Measurements from ENCODE around the gene CARNS1.

CARNS1 gene

DNA sequence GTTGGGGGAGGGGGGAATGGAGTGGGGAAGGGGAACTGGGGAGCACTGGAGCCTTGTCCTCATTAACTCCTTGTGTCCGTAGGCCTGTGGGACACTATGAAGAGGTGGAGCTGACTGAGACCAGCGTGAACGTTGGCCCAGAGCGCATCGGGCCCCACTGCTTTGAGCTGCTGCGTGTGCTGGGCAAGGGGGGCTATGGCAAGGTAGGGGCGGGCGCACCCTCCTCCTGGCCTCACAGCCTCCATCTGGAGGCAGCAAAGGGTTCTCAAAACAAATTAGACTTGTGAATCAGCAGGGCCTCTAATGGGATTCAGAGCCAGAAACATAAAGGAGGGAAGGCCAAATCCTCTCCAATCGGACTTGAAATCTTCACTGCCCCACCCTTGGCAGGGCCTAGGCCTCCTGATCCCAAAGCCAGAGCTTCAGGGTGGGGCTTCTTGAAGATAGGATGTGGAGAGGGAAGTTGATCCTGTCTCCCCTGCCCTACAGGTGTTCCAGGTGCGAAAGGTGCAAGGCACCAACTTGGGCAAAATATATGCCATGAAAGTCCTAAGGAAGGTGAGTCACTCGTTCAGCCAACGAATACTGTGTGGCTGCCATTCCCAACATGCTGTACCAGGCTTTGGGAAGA is 13.7 kb downstream of the CARNS1 start:
- DNase-seq (ENCODE audit: extremely low spot score) = no peak
- TF ChIP-seq FOXK2 (IDR thresholded peaks at IDR 0.05) (no peak), FOXA1 (IDR thresholded peaks at IDR 0.05) (no peak), FOXM1 (IDR thresholded peaks at IDR 0.05; ENCODE audit: borderline replicate concordance) (no peak), BHLHE40 (IDR thresholded peaks at IDR 0.05; ENCODE audit: borderline replicate concordance) (no peak), LEF1 (IDR thresholded peaks at IDR 0.05; ENCODE audit: borderline replicate concordance) (no peak), TARDBP (IDR thresholded peaks at IDR 0.05) (no peak), SP1 (IDR thresholded peaks at IDR 0.05) (no peak), ZNF384 (IDR thresholded peaks at IDR 0.05) (no peak), CTBP1 (IDR thresholded peaks at IDR 0.05; ENCODE audit: borderline replicate concordance) (no peak), ARNT (IDR thresholded peaks at IDR 0.05) (no peak), SUZ12 (IDR thresholded peaks at IDR 0.05) (no peak), NFRKB (IDR thresholded peaks at IDR 0.05) (no peak), ELF4 (IDR thresholded peaks at IDR 0.05) (no peak), L3MBTL2 (conservative IDR thresholded peaks at IDR 0.05) (no peak)
- TF ChIP-seq, protein P1, sequence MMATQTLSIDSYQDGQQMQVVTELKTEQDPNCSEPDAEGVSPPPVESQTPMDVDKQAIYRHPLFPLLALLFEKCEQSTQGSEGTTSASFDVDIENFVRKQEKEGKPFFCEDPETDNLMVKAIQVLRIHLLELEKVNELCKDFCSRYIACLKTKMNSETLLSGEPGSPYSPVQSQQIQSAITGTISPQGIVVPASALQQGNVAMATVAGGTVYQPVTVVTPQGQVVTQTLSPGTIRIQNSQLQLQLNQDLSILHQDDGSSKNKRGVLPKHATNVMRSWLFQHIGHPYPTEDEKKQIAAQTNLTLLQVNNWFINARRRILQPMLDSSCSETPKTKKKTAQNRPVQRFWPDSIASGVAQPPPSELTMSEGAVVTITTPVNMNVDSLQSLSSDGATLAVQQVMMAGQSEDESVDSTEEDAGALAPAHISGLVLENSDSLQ (IDR thresholded peaks at IDR 0.05) = no peak
- POLR2A ChIA-PET = interaction anchor here (1.2 to 3.2 kb wide), 12 partner anchors 9 to 62 kb away, joined by 3 to 12 read pairs (median 6); partner anchors contain the start of genes CORO1B, PPP1CA, RAD9A and TMEM134
- CTCF ChIA-PET = no interaction called here

GRCh38 chr11:67429722-67430121 is 14.2 kb downstream of the CARNS1 start:
- ChIA-PET CTCF (no interaction called here), POLR2A (interaction anchor here (1.2 to 3.2 kb wide), 6 partner anchors 8 to 39 kb away, joined by 4 to 12 read pairs (median 8); partner anchors contain the start of genes PPP1CA and TMEM134)
- TF ChIP-seq FOXK2 (IDR thresholded peaks at IDR 0.05) (no peak), ARNT (IDR thresholded peaks at IDR 0.05) (no peak), NFRKB (IDR thresholded peaks at IDR 0.05) (no peak), BHLHE40 (IDR thresholded peaks at IDR 0.05; ENCODE audit: borderline replicate concordance) (no peak), TARDBP (IDR thresholded peaks at IDR 0.05) (no peak), ELF4 (IDR thresholded peaks at IDR 0.05) (no peak), LEF1 (IDR thresholded peaks at IDR 0.05; ENCODE audit: borderline replicate concordance) (no peak)
- DNase-seq (ENCODE audit: extremely low spot score) = no peak

DNA sequence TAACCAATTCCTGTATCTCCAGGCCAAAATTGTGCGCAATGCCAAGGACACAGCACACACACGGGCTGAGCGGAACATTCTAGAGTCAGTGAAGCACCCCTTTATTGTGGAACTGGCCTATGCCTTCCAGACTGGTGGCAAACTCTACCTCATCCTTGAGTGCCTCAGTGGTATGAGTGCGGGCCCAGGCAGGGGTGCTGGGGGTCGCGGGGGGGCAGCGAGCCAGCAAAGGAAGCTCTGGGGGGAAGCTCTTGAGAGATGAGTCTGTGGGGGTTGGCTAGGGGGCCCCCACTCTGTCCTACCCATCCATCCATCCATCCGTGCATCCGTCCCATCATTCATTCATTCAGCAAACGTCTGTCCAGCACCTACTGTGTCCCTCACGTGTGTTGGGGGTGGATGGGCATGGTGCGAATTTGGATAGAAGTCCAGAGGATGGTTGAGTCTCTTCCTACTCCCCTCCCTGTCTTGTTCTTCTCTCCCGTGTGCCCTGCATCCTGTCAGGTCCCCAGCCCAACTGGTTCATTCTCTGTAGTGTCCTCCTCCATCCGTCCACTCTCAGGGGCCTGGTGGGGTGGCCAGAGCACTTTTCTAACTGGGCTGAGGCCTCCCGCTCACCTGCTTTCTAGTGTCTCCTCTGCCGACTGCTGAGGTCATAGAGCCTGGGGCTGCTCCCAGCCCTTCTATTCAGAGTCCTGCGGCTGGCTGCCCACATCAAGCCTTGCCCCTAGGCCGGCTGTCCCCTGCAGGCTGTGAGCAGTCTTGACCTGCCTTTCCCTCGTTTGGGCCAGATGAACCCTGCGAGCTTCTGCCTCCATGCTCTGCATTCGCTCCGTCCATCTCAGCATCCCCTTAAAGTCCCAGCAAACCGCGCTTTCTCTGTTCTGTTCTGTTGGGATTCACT is 16.1 kb downstream of the CARNS1 start:
- CTCF ChIA-PET = interaction anchor here (0.6 to 0.7 kb wide), 2 partner anchors 11 to 177 kb away, joined by 3 to 7 read pairs; no protein-coding TSS in a partner anchor
- DNase-seq (ENCODE audit: extremely low spot score) = no peak
- POLR2A ChIA-PET = interaction anchor here (1.0 kb wide), 1 partner anchor 34 kb away, joined by 3 read pairs; no protein-coding TSS in a partner anchor
- TF ChIP-seq FOXK2 (IDR thresholded peaks at IDR 0.05) = no peak
- no peak for TF ChIP-seq HDGF (IDR thresholded peaks at IDR 0.05; ENCODE audit: borderline replicate concordance)
- no peak for TF ChIP-seq SUZ12 (IDR thresholded peaks at IDR 0.05)

GRCh38 chr11:67432655-67433349 is 17.3 kb downstream of the CARNS1 start:
- no peak for DNase-seq (ENCODE audit: extremely low spot score)
- POLR2A ChIA-PET = interaction anchor here (1.0 kb wide), 1 partner anchor 33 kb away, joined by 3 read pairs; no protein-coding TSS in a partner anchor
- CTCF ChIA-PET = no interaction called here
- no peak for TF ChIP-seq ZNF384 (IDR thresholded peaks at IDR 0.05)
- no peak for TF ChIP-seq CTBP1 (IDR thresholded peaks at IDR 0.05; ENCODE audit: borderline replicate concordance)
- TF ChIP-seq BHLHE40 (IDR thresholded peaks at IDR 0.05; ENCODE audit: borderline replicate concordance) = no peak
- TF ChIP-seq HDGF (IDR thresholded peaks at IDR 0.05; ENCODE audit: borderline replicate concordance) = no peak
- no peak for TF ChIP-seq ARNT (IDR thresholded peaks at IDR 0.05)
- TF ChIP-seq SUZ12 (IDR thresholded peaks at IDR 0.05) = no peak
- no peak for TF ChIP-seq SP1 (IDR thresholded peaks at IDR 0.05)

DNA sequence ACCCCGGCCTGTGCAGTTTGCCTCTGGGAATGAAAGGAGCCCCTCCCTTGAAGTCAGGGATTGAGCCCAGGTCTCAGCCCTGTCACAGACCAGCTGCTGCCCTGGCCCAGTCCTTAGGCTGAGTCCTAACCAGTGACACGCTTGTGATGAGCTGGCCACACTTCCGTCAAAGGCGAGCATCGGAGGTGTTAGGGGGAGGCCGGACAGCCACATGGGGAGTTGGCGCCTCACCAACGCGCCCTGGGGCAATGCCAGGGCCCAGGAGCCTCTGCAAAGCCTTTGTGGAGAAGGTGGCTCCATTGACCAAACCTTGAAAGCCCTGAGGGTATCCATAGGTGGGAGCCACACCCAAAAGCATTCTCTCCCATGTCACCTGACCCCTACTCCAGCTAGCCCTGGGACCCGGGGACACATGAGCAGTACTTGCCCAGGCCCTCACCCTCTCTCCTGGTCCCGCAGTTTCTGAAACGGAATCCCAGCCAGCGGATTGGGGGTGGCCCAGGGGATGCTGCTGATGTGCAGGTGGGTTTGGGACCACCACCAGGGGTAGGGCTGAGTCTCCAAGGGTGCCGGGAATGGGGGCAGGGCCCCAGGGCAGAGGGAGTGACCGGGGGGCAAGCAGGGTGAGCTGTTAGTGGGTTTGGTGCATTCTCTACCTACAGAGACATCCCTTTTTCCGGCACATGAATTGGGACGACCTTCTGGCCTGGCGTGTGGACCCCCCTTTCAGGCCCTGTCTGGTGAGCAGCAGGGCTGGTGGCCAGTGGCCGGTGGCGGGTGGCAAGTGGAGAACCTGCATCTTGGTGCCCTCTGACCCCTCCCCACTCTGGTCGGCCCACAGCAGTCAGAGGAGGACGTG is 18.3 kb downstream of the CARNS1 start:
- POLR2A ChIA-PET = no interaction called here

GRCh38 chr11:67434395-67434881 is 19.0 kb downstream of the CARNS1 start:
- TF ChIP-seq HDGF (IDR thresholded peaks at IDR 0.05; ENCODE audit: borderline replicate concordance) = no peak
- TF ChIP-seq BHLHE40 (IDR thresholded peaks at IDR 0.05; ENCODE audit: borderline replicate concordance) = no peak
- no peak for TF ChIP-seq L3MBTL2 (conservative IDR thresholded peaks at IDR 0.05)
- TF ChIP-seq SUZ12 (IDR thresholded peaks at IDR 0.05) = no peak
- TF ChIP-seq FOXK2 (IDR thresholded peaks at IDR 0.05) = no peak
- TF ChIP-seq ZNF384 (IDR thresholded peaks at IDR 0.05) = no peak
- TF ChIP-seq ELF4 (IDR thresholded peaks at IDR 0.05) = no peak
- no peak for TF ChIP-seq FOXM1 (IDR thresholded peaks at IDR 0.05; ENCODE audit: borderline replicate concordance)
- TF ChIP-seq FOXA1 (IDR thresholded peaks at IDR 0.05) = no peak
- TF ChIP-seq CTBP1 (IDR thresholded peaks at IDR 0.05; ENCODE audit: borderline replicate concordance) = no peak
- TF ChIP-seq LEF1 (IDR thresholded peaks at IDR 0.05; ENCODE audit: borderline replicate concordance) = no peak
- no peak for TF ChIP-seq TARDBP (IDR thresholded peaks at IDR 0.05)
- TF ChIP-seq NFRKB (IDR thresholded peaks at IDR 0.05) = no peak
- ChIA-PET CTCF (no interaction called here), POLR2A (no interaction called here)
- DNase-seq (ENCODE audit: extremely low spot score) = no peak

More for the DNA sequence above, 18.3 kb downstream of the CARNS1 start:
- TF ChIP-seq FOXM1 (IDR thresholded peaks at IDR 0.05; ENCODE audit: borderline replicate concordance) (no peak), HDGF (IDR thresholded peaks at IDR 0.05; ENCODE audit: borderline replicate concordance) (no peak), SUZ12 (IDR thresholded peaks at IDR 0.05) (no peak), ARNT (IDR thresholded peaks at IDR 0.05) (no peak), CTBP1 (IDR thresholded peaks at IDR 0.05; ENCODE audit: borderline replicate concordance) (no peak), ZNF384 (IDR thresholded peaks at IDR 0.05) (no peak)
- no peak for DNase-seq (ENCODE audit: extremely low spot score)
- CTCF ChIA-PET = no interaction called here
